Stimulated activated naive CD4-positive, alpha-beta T cell treated with Interleukin-2 at 50 U/mL for 16 hours (primary cell): Measurements from ENCODE around the gene RAPH1.

ENCODE experiments used
- DNase-seq: peaks from one replicate; lab custom pipeline; 2025; lab: John Stamatoyannopoulos, UW

The RAPH1 gene

DNA sequence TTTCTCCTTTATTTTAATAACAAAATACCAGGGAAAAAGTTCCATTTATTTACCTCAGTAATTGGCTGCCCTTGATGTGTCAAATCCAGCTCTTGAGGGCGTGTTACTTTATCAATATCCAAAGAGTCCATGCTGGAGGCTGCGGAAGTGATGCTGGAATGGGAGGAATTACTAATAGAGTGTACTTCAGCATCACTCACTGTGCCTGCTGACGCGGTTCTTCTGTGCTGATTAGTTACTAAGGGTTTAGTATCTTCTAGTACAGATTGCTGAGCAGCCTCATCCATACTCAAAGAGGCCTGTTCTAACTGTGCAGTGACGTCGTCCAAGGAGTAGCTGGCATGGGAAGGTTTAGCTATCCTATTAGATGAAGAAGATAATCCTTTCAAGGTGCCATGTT, 45.6 kb downstream of the RAPH1 start:
- no peak for DNase-seq

DNA sequence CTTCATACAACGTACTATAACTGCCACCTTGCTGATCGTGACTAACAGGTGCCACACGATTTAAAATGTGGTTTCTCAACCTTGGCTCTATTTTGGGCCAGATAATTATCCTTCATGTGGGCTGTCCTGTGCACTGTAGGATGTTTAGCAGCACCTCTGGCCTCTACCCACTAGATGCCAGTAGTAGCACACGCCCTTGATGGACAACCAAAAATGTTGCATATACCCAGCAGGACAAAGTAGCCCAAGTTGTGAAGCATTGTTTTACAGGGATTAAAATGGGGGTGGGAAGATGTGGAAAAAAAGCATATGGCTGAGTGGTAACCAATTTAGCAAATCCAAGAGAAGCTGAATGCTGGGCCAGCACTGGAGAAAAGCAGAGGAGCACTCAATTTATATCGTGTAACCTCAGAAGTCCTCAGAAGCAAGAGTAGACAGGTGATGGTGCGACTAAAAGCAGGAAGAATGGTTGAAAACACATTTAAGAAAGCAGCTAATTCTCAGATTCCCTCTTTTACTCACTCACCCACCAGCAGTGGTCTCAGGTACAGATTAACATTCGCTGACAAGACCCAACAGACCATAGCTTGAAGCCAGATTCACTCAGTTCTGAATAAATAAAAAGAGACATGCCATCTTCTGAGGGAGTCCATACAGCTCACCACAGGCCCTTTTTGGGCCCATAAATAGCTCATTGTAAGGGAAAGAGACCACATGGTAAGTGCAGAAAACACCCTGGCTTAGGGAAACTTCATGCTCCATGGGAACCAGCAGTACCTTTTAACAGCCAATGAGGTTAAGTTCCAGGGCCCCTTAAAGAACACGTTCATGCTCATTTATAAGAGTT, 50.6 kb downstream of the RAPH1 start:
- peak; percentile 25 for DNase-seq

DNA sequence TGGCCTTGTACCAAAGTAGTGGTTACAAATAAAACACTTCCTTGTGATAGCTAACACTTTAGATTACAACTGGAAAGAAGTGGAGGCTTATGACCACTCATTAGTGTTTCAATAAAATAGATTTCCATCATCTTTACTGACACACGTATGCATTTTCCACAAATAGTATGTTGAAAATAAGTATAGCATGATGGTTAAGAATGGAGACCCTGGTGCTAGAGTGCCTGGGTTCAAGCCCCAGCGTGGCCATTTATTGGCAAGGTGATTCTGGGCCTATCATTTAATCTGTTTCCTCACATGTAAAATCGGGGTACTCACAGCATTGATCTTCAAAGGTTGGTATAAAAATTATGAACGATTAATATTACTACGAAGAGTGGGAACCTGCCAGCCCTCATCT, 54.5 kb downstream of the RAPH1 start:
- no peak for DNase-seq

DNA sequence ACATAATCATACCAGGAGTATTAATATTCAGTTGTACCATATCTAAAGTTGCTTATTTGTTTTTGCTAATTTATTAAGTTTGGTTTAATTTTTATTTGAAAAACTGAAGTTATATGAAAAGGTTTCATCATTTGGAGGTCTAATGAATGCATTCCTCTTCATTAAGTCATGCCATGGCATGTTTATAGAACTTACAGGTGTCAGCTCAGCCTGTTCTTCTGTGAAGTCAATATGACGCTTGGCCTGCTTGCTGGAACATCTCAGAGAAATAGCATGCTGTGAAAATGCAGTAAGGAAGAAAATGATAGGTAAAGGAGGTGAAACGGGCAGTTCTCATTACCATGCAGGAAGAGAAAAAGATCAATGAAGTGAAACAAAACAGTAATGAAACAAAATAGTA, 58.2 kb downstream of the RAPH1 start:
- DNase-seq = no peak

DNA sequence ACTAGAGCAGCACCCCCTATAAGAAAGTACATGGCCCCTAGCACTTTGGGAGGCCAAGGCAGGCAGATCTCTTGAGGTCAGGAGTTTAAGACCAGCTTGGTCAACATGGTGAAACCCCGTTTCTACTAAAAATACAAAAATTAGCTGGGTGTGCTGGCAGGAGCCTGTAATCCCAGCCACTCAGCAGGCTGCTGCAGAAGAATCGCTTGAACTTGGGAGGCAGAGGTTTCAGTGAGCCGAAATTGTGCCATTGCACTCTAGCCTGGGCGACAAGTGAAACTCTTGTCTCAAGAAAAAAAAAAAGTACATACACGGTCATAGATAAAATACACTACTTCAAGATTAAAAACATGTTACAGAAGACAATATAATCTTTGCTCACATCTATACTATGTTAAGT, 63.8 kb downstream of the RAPH1 start:
- no peak for DNase-seq

DNA sequence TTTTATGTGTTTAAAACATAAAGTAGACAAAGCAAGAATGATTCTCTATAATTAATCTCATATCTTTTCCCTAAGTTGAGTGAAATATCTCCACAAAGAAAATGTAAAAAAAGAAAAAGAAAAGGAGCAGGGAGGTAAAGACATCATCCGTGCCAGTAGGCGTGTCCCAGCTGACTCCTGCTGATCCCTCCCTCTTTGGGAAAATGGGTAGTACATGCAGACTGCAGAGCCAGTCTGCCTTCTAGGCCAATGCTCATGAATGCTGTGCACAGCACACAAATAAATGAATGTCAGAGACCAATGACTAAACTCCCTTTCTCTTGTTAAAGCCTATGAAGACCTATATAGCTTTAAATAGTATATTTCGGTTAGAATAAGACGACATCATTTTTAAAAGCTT, 64.7 kb downstream of the RAPH1 start:
- no peak for DNase-seq

DNA sequence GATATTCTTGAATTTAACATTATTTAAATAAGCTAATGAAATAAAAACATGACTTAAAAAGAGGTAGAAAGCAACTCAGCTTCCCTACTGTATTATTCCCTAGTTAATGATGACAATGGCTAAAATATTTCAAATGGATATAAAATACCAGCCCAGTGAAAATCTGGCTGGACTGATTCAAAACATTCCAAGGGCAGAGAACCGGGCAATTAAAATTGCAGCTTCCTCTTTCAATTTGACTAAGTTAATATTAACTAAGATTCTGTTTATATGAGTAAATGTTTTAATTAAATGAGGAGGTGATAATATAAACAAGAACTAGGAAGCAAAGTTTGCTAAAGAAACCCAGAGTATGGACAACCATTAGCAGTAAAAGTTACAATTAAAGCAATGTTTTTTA, 65.6 kb downstream of the RAPH1 start:
- no peak for DNase-seq

DNA sequence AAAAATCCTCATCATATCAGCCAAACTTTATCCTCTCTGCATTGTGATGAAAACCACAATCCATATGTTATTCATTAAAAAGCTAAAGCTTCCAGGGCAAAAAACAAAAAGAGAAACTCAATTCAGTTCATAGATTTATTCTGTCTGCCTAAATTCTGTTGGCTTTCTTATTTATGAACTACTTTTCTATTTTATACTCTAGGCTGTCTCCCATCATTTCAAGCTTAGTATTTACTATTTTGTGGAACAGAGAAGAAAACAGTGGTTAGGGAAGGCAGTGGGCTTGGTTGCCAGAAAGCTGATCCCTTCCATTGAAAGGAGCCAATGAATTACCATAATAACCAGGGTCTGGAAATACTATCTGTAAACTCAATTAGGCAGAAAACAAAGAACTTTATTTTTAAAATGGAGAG, 71.8 kb downstream of the RAPH1 start:
- no peak for DNase-seq

DNA sequence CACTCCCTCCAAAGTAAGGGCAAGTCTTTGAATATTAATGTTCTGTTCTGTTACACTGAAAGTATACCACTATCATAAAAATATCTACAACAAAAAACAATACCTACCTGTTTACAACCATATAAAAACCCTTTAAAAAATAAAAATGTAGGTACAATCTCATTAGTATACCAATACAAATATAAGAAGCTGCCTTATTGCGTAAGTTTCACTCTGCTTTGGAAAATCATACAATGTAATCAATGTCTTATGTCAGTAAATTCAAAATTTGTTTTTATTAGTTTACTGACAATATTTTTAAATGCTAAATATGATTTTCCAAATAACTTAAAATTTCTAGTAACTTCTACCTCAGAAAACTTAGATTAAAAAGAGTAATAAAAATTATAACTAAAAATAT, 72.8 kb downstream of the RAPH1 start:
- DNase-seq = no peak

DNA sequence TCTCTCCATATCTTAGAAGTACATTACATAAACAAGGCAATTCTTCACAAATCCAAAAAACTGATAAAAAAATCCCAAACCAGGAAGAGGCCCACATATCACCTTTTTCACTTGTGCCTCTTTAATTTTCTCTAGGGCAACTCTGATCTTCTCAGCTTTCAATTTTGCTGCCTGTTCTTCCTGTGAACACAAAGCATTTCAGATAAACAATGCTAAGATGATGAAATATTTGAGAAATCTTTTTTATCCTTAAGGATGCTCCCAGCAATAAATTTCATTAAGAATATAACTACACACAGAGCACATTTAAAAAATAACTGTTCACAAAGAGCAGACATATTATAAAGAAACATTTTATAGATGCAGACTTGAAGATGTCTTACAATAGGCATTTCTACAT, 73.4 kb downstream of the RAPH1 start:
- no peak for DNase-seq

DNA sequence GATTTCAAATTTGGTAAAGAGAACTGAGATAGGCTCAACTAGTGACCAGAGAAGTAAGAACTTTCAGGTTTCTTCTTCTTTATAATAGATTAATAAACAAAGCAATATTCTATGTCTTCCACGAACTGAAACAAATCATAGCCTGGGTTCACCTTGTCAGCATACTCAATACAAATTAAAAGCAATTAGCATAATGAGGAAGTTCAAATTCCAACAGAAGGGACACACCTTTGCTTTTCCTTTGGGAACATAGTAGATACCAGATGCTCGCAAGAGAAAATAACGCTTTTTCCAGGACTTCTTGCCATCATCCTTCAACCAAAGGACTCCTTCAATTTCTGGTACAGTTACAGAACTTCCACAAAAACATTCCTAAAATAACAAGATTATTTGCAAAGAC, 79.9 kb downstream of the RAPH1 start:
- DNase-seq = no peak

DNA sequence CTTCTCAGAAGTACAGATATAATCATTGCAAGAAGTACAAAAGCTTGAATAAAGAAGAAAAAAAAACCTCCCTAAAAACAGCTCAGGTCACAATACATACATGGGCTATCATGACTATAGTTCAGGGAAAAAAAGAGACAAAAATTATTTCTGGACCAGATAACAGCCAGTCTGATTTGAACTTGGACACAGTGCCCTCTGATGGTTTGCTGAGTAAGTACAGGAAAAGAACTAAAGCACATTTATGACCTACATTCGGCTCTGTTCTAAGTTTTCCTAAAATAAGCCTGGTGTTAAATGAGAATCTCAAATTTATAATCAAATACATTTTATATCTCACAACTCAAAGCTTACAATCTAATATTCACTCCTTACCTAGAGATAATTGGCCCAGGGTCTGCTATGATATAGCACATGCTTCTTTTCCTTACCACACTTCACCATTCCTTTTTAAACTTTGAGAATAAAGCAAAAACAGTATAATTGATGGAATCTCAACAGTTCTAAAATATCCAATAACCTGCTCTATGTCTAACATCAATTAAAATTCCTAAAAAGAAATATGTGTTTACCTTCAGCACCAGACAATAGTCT, 81.1 kb downstream of the RAPH1 start:
- DNase-seq = no peak

DNA sequence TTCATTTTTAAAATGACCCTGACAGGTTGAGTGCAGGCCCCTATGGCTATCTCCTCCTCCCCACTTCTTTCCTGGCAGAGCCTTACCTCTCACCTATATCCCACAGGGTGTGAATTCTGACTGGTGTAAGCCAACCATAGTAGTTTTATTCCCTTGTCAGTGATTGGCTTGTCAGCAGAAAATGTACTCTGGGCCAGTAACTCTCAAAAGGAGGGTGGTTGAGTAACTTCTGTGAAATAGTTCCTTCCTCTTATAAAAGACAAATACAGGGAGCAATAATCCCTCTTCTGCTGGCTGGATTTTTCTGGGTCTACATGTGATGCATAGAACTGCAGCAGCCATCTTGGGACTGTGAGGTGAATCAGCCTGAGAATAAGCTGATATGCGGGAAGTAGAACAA, 83.4 kb downstream of the RAPH1 start:
- DNase-seq = no peak

DNA sequence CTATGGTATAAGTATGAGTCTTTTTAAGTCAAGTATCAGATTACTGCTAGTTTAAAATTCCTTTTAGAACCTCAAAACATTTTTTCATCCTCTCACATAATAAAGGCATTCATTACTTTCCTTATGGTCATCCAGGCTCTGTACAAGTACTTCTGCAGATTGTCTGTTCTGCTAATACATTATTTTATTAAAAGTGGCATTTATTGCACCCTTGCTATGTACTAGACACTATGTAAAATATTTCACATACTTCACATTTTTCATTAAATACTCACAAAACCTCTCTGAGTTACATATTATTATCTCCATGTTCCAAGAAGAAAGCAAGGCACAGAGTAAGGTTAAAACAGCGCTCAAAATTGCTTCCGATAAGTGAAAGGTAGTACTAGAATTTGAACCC, 84.1 kb downstream of the RAPH1 start:
- no peak for DNase-seq

DNA sequence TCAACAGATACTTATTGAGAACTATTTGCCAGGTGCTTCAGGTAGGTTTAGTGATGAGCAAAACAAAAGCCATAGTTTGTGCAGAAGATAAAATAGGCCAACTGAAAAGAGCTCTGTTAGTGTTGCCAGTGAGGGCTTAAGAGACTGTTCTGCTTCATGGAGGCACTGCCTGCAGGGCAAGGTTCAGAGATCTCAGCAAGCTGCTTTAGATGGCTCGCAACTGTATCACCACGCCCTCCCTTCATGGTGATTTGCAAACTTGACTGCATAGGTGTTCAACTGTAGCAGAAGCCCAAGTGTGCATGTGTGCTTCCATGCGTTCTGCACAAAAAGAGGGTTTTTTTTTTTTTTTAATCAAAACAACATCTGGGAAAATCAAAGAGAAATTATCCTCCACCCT, 84.5 kb downstream of the RAPH1 start:
- no peak for DNase-seq

DNA sequence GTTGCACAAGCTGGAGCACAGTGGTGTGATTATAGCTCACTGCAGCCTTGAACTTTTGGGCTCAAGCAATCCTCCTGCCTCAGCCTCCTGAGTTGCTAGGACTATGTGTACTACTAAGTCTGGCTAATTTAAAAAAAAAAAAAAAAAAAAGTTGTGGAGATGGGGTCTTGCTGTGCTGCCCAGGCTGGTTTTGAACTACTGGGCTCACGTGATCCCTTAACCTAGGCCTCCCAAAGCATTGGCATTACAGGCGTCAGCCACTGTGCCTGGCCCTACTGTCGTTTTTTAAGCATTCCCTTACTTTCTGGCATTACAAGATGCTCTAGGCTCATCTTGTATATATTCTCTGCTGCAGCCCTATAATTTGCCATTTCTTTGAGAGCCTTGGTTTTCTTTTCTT, 88.3 kb downstream of the RAPH1 start:
- DNase-seq = no peak

DNA sequence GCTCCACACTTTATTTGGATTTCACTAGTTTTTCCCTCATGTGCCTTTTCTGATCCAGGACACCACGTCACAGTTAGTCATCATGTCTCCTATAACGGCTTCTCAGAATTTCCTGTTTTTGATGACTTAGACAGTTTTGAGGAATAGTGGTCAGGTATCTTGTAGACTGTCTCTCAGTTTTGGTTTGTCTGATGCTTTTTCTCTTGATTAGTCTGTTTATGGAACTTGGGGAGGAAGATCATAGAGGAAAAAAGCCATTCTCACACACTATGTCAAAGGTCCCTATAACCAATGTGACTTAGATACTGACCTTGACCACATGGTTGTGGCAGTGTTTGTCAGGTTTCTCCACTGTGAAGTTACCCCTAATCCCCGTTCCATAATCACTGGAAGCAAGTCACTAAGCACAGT, 89.0 kb downstream of the RAPH1 start:
- DNase-seq = no peak

DNA sequence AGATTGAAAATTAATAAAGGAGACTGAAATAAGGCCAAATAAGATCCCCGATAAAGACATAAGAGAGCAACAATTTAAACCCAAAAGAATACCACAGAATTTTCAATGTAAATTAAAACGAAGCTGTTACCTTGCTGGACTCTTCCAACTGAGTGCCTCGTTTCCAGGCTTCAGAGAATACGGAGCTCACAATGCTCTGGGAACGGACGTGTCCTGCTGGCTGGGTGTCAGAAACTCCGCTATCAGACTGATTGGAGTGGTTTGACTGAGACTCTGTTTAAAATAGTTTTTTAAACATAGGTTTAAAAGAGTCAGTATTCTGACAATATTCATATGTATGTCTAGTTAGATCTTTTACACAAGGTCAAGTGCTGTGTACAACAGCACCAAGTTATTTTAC, 90.4 kb downstream of the RAPH1 start:
- DNase-seq = no peak

DNA sequence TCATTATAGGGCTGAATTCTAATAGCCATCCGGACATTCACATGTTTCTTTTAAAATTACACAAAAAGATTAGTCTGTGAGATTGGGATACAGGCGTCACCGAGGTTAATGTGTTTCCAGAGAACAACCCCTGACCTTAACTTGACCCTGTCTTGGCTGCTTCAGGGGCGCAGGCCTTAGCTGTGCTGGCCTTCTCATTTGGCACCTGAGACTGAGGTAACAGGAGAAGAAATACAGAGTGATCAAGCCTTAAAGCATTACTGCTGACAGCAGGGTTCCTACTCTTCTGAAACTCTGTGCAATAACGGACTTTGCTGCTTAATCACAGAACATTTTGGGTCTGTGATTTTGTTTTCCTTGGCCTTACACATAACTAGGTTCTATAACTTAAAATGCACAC, 92.6 kb downstream of the RAPH1 start:
- DNase-seq = no peak

DNA sequence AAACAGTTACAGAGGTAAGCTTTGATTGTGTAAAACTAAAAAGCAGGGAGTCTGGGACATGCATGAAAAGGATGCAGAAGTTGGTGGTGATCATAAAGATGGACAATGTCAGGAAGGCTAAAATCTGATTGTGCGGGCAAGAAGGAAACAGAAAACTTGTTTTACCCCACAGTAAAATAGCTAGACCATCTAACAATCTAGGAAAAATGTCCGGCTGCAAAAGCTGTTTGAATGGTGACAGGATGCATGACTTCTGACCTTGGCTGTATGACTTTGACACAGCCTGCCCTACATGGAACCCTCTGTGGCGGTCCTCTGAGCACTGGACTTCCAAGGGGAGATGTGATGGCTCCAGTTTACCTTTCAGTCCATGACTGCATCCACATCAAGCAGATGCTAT, 93.6 kb downstream of the RAPH1 start:
- no peak for DNase-seq

DNA sequence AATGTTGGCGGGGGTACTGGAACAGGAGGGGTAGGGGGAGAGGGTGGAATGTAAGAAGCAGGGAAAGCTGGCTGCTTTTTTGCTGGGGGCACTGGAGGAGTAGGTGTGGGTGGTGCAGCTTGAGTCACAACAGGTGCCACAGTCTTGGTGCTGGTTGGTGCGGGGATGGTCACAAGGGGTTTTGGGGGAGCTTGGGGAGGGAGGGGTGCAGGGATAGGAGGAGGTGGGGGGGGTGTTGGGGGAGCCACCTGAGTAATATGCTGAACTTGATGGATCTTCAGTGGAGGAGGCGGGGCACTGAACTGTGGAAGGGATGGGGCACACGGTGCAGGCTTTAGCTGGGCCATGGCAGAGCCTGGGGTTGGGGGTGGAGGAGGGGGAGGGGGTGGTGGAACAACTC, 94.4 kb downstream of the RAPH1 start:
- no peak for DNase-seq

DNA sequence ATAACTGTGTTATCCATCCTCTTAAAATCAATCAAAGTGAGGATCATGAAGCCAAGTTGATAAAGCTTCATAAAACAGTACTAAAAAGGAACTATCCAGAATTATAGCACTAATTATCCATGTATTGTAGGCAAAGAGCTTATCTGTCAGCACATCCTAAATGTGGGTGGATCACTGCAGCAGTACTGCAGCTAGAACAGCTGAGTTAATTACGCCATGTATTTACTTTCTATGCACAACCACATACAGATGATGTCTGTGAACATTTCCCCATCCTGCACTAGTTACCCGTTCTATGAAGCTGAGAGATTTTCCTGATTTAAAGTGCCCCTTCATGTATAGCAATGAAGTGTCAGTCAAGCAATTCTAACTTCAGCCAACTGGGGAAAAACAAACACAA, 96.6 kb downstream of the RAPH1 start:
- DNase-seq = no peak

DNA sequence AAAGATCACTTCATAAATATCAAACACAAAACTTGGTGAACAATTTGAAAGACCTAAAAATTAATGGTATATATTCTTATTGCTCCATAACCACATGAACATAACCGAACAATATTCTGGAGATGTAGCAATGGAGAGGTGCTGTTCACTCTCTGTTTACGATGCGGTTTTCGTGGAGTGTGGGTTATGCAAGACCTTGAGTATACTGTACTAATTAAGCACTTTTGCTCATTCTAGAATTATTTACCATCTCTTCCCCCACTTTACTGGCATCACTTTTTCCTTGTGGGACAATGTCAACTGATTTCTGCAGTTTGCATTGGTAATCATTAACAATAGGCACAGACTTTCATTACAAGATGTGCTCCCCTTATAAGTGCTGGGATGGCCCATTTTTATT, 97.6 kb downstream of the RAPH1 start:
- DNase-seq = no peak

DNA sequence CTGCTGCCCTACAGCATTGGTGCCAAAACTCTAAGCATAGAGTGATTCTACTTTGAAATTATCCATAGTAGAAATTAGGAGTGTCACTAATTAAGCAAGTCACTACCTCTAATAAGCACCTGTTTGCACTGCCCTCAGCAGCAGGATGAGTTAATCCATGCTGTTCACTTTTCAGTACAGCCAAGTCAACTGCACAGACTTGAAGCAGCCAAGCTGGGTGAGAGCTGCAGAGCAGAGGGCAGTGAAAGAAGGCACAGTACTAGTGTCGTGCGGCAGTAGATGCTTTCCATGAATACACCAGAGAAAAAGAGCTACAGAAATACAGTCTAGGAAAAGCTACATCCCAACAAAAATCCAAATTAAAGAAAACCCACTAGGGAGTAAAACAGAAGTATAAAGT, 98.6 kb downstream of the RAPH1 start:
- no peak for DNase-seq
